ENCODE measurements around the gene ADCY7. TPM values are rescaled to one million over a fixed set of nuclear protein-coding genes. Genes with fewer than 3 reads are reported as not detected.
A peak's percentile ranks its signal among the peaks of the same experiment; 100 is the strongest.
"Not testable (repeated sequence)": the region's sequence is repeated elsewhere in the genome, so short reads cannot be mapped to it uniquely, and the experiment has no call there.

Gene ADCY7
- total RNA-seq, 1 donor from 2014 or later = 78.0 TPM

DNA sequence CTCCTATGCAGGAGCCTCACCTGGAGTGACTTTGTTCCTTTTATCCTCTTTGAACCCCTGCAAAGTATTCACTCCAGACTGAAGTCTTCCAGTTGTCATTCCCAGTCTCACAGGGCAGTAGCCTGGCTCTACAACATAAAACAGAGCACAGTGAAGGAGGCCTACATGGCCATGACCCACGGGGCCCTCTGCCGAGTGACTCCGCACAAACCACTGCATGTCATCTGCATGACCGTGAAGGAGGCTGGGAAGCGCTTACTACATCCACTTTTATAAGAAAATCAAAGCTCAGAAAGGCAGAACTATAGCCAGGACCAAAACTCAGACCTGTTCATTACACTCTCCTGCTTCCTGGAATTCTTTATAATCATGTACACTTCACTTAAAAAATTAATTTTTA is 59.9 kb downstream of the ADCY7 start:
- no peaks in the 10 kb centered on the region for H3K9me3 Mint-ChIP-seq
- H3K36me3 Mint-ChIP-seq (ENCODE audit: low read depth) = peaks cover 30% of the 10 kb centered on the region
- H3K27ac Mint-ChIP-seq = peak overlapping the region; percentile 36
- peaks cover 45% of the 10 kb centered on the region for H3K4me1 Mint-ChIP-seq (ENCODE audit: low read depth)
- no peak for DNase-seq (ENCODE audit: low spot score)
- H3K27me3 Mint-ChIP-seq (ENCODE audit: insufficient read depth) = no peaks in the 10 kb centered on the region
- no peak overlapping the region for H3K4me3 Mint-ChIP-seq
- intact Hi-C loops (cut with micrococcal nuclease) = loop anchor here (2.0 to 5.0 kb wide), 6 partner anchors 47 to 421 kb away; partner anchors contain the start of gene NKD1

DNA sequence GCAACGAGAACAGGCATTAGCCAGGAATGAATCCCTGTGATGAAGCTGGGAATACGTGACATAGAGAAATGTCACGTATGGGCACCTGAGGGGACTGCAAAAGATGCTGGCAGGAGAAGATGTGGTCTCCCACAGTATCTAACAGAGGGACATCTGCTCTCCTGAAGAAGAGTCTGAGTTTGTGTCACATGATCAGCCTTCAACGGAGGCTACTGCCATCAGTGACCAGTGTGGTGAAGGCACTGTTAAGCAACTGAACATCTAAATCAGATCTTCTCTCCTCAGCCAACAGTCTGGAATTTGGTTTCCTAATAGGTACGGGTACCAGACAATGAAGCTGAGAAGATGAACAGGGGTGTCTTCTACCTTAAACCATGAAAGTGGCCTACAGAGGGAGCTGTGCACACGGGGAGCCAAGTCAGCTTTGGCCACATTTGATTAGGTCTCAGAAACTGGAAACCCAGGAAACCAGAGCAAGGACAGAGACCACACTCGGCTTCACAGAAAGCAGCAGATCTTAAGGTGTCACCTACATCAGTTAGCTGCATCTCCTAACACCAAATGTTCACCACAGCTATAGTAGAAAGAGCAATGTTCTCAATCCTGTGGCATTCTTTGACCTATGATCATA is 60.6 kb downstream of the ADCY7 start:
- Mint-ChIP-seq H3K4me3 (no peak overlapping the region), H3K9me3 (no peaks in the 10 kb centered on the region), H3K36me3 (ENCODE audit: low read depth) (peaks cover 30% of the 10 kb centered on the region), H3K27ac (no peak overlapping the region), H3K4me1 (ENCODE audit: low read depth) (peaks cover 45% of the 10 kb centered on the region), H3K27me3 (ENCODE audit: insufficient read depth) (no peaks in the 10 kb centered on the region)
- peak; percentile 68 for DNase-seq (ENCODE audit: low spot score)
- intact Hi-C loops (cut with micrococcal nuclease) = loop anchor here (1.0 to 5.0 kb wide), 11 partner anchors 8 to 479 kb away; partner anchors contain the start of genes ADCY7, BRD7 and NKD1

DNA sequence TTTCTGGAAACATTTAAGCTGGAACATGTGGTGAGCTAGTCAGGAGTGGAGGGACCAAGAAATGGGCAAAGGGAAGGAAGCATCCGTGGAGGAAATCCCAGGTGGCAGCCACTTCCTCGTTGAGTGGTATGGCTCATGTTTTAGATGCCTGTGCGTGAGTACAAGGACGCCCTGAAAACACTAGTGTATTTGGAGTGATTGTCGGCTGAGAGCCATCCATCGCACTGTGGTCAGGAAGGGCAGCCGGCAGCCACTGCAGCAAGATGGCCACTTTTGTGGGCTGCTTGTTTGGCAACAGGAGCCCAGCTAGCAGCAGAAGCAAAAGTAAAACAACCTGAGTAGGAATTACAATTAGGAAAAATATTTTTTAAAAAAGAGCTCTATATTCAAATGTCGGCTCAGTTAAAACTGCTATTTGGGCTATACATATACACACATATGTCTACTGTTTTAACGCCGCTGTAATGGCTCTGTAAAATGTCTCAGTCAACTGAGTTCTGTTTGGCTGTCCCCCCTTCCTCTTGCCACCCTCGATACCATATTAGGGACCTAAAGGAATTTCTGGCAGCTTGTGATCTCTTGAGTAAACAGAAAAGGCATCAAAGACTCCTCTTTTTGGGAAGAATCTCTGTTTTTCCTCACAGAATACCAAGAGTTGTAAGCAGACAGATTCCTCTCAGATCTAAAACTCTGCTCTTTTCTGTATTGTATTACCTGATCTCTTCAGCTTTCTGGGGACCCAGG is 63.3 kb downstream of the ADCY7 start:
- Mint-ChIP-seq H3K4me3 (no peak overlapping the region), H3K36me3 (ENCODE audit: low read depth) (peaks cover 35% of the 10 kb centered on the region), H3K4me1 (ENCODE audit: low read depth) (peaks cover 36% of the 10 kb centered on the region), H3K27ac (no peak overlapping the region), H3K9me3 (no peaks in the 10 kb centered on the region), H3K27me3 (ENCODE audit: insufficient read depth) (no peaks in the 10 kb centered on the region)
- no peak for DNase-seq (ENCODE audit: low spot score)
- intact Hi-C loops (cut with micrococcal nuclease) = loop anchor here (5.0 to 10.0 kb wide), 2 partner anchors 218 to 305 kb away; partner anchors contain the start of genes CNEP1R1 and NKD1

DNA sequence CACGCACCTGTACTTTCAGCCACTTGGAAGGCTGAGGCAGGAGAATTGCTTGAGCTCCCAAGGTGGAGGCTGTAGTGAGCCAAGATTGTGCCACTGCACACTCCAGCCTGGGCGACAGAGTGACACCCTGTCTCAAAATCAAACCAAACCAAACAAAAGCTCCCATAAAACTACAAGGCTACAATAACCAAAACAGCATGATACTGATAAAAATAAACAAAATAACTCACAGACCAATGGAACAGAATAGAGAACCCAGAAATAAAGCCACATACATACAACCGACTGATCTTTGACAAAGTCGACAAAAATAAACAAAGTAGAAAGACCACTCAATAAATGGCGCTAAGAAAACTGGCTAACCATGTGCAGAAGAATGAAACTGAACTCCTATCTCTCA is 65.2 kb downstream of the ADCY7 start:
- H3K4me3 Mint-ChIP-seq = no peak overlapping the region
- H3K27ac Mint-ChIP-seq = no peak overlapping the region
- DNase-seq (ENCODE audit: low spot score) = no peak
- no peaks in the 10 kb centered on the region for H3K9me3 Mint-ChIP-seq
- intact Hi-C loops (cut with micrococcal nuclease) = loop anchor here (10.0 kb wide), 1 partner anchor 307 kb away; the partner anchor contains the start of gene CNEP1R1
- peaks cover 49% of the 10 kb centered on the region for H3K4me1 Mint-ChIP-seq (ENCODE audit: low read depth)
- H3K36me3 Mint-ChIP-seq (ENCODE audit: low read depth) = peaks cover 35% of the 10 kb centered on the region
- no peaks in the 10 kb centered on the region for H3K27me3 Mint-ChIP-seq (ENCODE audit: insufficient read depth)

DNA sequence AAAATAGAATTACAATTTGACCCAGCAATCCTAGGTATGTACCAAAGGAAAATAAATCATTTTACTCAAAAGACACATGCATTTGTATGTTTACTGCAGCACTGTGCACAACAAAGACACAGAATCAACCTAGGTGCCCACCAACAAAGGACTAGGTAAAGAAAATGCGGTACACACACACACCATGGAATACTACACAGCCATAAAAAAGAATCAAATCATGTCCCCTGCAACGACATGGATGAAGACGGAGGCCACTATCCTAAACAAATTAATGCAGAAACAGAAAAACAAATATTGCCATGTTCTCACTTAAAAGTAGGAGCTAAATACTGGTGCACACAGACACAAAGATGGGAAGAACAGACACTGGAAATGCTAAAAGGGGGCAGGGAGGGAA is 66.2 kb downstream of the ADCY7 start:
- Mint-ChIP-seq H3K4me3 (no peak overlapping the region), H3K27me3 (ENCODE audit: insufficient read depth) (no peaks in the 10 kb centered on the region), H3K4me1 (ENCODE audit: low read depth) (peaks cover 43% of the 10 kb centered on the region), H3K27ac (no peak overlapping the region), H3K36me3 (ENCODE audit: low read depth) (peaks cover 37% of the 10 kb centered on the region), H3K9me3 (no peaks in the 10 kb centered on the region)
- intact Hi-C loops (cut with micrococcal nuclease) = loop anchor here (10.0 kb wide), 1 partner anchor 308 kb away; the partner anchor contains the start of gene CNEP1R1
- DNase-seq (ENCODE audit: low spot score) = no peak

DNA sequence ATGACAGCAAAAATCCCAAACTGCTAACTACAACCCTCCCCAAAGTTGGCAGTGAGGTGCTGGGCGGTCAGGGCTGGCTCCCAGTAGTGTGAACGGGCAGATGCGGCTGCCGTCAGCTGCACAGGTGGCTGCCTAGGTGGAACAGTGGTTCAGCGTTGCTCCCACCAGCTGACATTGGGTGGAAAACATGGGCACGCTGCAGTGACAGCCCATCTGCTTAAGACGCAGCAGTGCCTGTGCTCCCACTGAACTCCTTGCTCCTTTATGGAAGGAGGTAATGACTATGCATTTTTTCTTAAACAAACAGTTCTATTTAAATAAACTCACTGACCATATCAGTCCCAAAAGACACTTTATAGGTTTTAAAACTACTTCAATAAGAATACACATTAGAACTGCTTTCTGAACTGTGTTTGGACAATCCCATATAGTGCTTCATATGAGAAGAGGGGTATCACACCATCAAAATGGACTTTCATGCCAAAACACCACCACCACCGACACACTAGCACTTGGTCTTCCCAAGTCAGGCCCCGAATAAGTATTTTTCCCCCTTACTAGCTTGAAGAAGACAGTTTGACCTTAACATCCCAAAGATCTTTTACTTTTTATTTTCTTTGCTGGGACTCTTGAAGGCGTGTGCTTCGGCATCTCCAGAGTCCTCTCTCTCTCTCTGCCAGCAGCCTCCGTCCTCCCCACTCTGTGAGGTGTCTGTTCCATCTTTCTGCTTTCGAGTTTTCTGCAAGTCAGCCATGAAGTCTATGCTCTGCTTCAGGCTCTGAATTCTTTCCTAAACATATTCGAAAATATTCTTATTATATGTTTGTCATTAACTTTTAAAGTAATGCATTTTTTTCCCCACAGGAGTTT is 68.0 kb downstream of the ADCY7 start:
- Mint-ChIP-seq H3K27ac (peak overlapping the region; percentile 87), H3K36me3 (ENCODE audit: low read depth) (peaks cover 47% of the 10 kb centered on the region), H3K9me3 (no peaks in the 10 kb centered on the region), H3K4me3 (no peak overlapping the region), H3K27me3 (ENCODE audit: insufficient read depth) (no peaks in the 10 kb centered on the region), H3K4me1 (ENCODE audit: low read depth) (peaks cover 54% of the 10 kb centered on the region)
- no peak for DNase-seq (ENCODE audit: low spot score)
- intact Hi-C loops (cut with micrococcal nuclease) = loop anchor here (10.0 kb wide), 1 partner anchor 310 kb away; the partner anchor contains the start of gene CNEP1R1

DNA sequence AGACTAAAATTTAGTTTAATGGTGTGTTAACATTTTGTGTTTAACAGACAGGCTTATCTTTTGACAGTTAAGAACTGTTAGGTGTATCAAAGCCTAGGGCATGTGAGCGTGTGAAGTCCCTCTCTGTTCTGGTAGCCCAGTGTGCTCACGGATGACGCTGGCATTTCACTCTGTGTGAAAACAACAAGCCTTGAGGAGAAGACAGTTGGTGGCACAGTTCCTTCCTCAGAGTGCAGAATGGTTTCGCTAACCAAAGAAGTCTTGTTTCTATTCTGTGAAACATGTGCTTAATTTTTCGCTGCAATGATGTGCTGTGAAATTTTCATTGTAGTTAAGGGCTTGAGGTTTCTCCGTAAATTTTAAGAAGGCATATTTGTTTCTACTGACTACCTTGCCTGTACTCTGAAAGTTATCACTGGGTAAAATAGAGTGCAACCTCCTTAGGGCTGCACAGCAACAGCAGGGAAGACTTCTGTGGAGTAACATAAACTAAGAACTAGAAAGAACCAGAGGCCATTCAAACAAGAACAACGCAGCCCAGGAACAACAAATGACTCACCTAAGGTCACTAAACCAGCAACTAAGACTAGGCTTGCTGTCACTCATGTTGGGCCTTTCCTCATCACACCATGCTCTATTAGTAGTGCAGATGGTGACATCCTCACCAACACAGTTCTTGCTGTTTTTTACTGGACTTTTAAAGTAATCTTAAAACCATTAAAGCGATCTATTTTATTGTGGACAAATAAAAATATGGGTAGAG is 69.0 kb downstream of the ADCY7 start:
- Mint-ChIP-seq H3K4me3 (peak overlapping the region; percentile 37), H3K27me3 (ENCODE audit: insufficient read depth) (no peaks in the 10 kb centered on the region), H3K9me3 (no peaks in the 10 kb centered on the region), H3K4me1 (ENCODE audit: low read depth) (peaks cover 48% of the 10 kb centered on the region), H3K27ac (peak overlapping the region; percentile 87), H3K36me3 (ENCODE audit: low read depth) (peaks cover 45% of the 10 kb centered on the region)
- intact Hi-C loops (cut with micrococcal nuclease) = loop anchor here (1.0 to 10.0 kb wide), 4 partner anchors 8 to 432 kb away; partner anchors contain the start of gene CNEP1R1
- DNase-seq (ENCODE audit: low spot score) = no peak

DNA sequence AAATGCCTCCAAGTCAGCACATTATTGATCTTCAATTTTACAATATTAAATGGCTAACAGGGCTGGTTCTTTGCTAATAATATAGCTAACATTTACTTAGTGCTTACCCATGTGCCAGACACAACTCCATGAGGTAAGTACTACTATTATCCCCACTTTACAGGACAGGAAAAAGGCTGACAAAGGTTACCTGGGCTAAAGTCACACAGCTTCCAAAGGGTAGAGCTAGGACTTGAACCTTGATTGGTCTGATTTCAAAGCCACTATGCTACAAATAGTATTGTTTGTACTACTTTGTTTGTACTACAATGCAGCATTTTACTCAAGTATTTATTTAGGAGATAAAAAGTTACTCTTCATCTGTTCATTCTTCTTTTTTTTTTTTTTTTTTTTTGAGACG is 70.5 kb downstream of the ADCY7 start:
- Mint-ChIP-seq H3K4me3 (no peak overlapping the region), H3K36me3 (ENCODE audit: low read depth) (peaks cover 43% of the 10 kb centered on the region), H3K27me3 (ENCODE audit: insufficient read depth) (no peaks in the 10 kb centered on the region), H3K4me1 (ENCODE audit: low read depth) (peaks cover 42% of the 10 kb centered on the region), H3K9me3 (no peaks in the 10 kb centered on the region), H3K27ac (no peak overlapping the region)
- intact Hi-C loops (cut with micrococcal nuclease) = loop anchor here (5.0 to 10.0 kb wide), 3 partner anchors 180 to 430 kb away; partner anchors contain the start of gene CNEP1R1
- DNase-seq (ENCODE audit: low spot score) = no peak

DNA sequence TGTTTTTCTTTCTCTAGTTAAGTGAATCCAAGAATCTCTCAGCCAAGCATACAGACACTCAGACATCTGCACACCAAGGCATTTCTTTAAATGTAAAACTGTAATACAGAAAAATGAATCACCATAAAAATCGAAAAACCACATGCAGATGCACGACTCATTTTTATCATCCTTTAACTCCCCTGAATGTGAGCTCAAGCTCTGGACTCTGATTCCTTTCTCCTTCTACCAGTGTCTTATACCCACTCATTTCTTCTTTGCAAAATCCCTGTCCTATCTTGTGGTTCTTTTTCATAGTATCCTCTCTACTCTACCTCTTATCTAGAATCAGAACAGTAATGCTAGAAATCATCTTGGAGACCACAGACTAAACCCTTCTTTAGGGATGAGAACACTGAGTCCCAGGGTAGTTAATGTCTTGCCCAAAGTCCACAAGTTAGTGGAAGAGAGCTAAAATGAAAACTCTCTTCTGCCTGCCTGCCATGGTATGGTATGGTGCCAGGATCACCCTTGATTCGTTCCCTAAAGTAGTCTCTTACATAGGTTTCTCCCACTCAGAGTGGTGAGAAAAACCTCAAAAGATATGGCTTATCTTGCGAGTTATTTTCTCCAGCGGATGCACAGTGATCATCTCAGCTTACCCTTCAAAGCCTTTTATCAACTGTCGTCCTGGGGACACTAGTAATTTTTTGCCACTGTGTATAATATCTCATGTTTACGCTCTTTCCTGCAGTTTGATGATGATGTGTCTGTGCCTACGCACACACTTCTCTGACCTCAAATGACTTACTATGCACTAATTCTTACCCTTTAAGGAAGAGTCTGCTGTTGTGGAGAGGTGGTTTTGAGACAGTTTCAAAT is 72.2 kb downstream of the ADCY7 start:
- Mint-ChIP-seq H3K4me3 (peak overlapping the region; percentile 24), H3K36me3 (ENCODE audit: low read depth) (peaks cover 40% of the 10 kb centered on the region), H3K27me3 (ENCODE audit: insufficient read depth) (no peaks in the 10 kb centered on the region), H3K27ac (peak overlapping the region; percentile 45), H3K9me3 (no peaks in the 10 kb centered on the region), H3K4me1 (ENCODE audit: low read depth) (peaks cover 39% of the 10 kb centered on the region)
- no peak for DNase-seq (ENCODE audit: low spot score)
- intact Hi-C loops (cut with micrococcal nuclease) = loop anchor here (1.0 to 10.0 kb wide), 7 partner anchors 16 to 429 kb away; partner anchors contain the start of gene CNEP1R1

DNA sequence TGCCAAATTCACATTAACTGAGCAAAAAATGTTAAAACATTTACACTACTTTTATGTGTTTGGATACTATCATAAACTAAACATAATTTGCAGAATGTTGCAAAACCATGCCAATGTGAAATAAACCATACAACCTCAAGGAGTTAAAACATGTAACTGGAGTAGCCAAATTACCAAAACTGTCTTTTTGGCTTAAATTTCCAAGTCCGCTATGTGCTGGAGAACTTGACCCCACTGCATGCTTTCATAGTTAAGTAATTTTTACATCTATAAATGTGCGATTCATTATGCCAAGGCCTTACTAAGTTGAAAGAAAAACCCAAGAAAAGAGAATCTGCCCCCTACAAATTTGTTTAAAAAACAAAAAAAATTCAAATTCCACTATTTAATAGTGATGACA is 74.2 kb downstream of the ADCY7 start:
- peaks cover 39% of the 10 kb centered on the region for H3K36me3 Mint-ChIP-seq (ENCODE audit: low read depth)
- no peaks in the 10 kb centered on the region for H3K27me3 Mint-ChIP-seq (ENCODE audit: insufficient read depth)
- intact Hi-C loops (cut with micrococcal nuclease) = no loop called here
- peaks cover 25% of the 10 kb centered on the region for H3K4me1 Mint-ChIP-seq (ENCODE audit: low read depth)
- H3K4me3 Mint-ChIP-seq = no peak overlapping the region
- DNase-seq (ENCODE audit: low spot score) = no peak
- no peak overlapping the region for H3K27ac Mint-ChIP-seq
- H3K9me3 Mint-ChIP-seq = no peaks in the 10 kb centered on the region

DNA sequence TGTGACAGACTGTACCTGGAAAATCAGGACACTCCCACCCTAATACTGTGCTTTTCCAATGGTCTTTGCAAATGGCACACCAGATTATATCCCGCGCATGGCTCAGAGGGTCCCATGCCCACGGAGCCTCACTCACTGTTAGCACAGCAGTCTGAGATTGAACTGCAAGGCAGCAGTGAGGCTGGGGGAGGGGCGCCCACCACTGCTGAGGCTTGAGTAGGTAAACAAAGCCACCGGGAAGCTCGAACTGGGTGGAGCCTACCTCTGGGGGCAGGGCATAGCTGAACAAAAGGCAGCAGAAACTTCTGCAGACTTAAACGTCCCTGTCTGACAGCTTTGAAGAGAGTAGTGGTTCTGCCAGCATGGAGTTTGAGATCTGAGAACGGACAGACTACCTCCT is 77.2 kb downstream of the ADCY7 start:
- H3K27ac Mint-ChIP-seq = not testable (repeated sequence)

More for the DNA sequence above, 77.2 kb downstream of the ADCY7 start:
- H3K27me3 Mint-ChIP-seq (ENCODE audit: insufficient read depth); H3K4me3 Mint-ChIP-seq; DNase-seq (ENCODE audit: low spot score); H3K4me1 Mint-ChIP-seq (ENCODE audit: low read depth); H3K9me3 Mint-ChIP-seq; intact Hi-C loops (cut with micrococcal nuclease): not testable (repeated sequence)
- H3K36me3 Mint-ChIP-seq (ENCODE audit: low read depth) = peaks cover 50% of the 10 kb centered on the region
